ENCODE measurements around the gene ATP6V1E1. TPM values are rescaled to one million over a fixed set of nuclear protein-coding genes. Genes with fewer than 3 reads are reported as not detected.

Gene ATP6V1E1
- total RNA-seq, 1 experiment from 2014 or later, result 89.2 TPM

GRCh38 chr22:17542452-17542851 lies 86.1 kb downstream of the ATP6V1E1 start:
- Histone ChIP-seq H2BK120ac (ENCODE audit: low read depth, low read length, poor library complexity, severe bottlenecking) (no peak overlapping the region), H4K8ac (replicated peaks; ENCODE audit: insufficient read length, low read depth, low read length) (no peak overlapping the region), H3K79me2 (ENCODE audit: insufficient read depth, low read length) (no peaks in the 10 kb centered on the region), H3K9ac (ENCODE audit: extremely low read depth, insufficient read length, low read length) (no peak overlapping the region), H3K18ac (ENCODE audit: insufficient read length, low read depth, low read length) (no peak overlapping the region), H2BK12ac (ENCODE audit: insufficient read length, low read depth, low read length) (no peak overlapping the region), H4K91ac (ENCODE audit: insufficient read length, low read depth, low read length) (no peak overlapping the region), H3K23ac (ENCODE audit: insufficient read length, low read depth, low read length) (no peak overlapping the region), H4K20me1 (ENCODE audit: control insufficient read depth, insufficient read depth, insufficient read length) (no peaks in the 10 kb centered on the region), H3K27ac (ENCODE audit: insufficient read length, low read depth, low read length) (no peak overlapping the region), H3K79me1 (ENCODE audit: insufficient read depth, low read depth, low read length, poor library complexity, severe bottlenecking) (no peaks in the 10 kb centered on the region), H2AK5ac (ENCODE audit: insufficient read length, low read length) (no peak overlapping the region), H4K5ac (ENCODE audit: insufficient read length, low read depth, low read length) (no peak overlapping the region), H2BK20ac (ENCODE audit: low read depth, low read length, poor library complexity, severe bottlenecking) (no peak overlapping the region), H3K23me2 (ENCODE audit: insufficient read length, low read depth, low read length, poor library complexity, severe bottlenecking) (no peaks in the 10 kb centered on the region), H3T11ph (ENCODE audit: low read length) (no peak overlapping the region), H2BK15ac (ENCODE audit: low read depth, low read length) (no peak overlapping the region), H2BK5ac (ENCODE audit: insufficient read length, low read length) (no peak overlapping the region), H3K56ac (ENCODE audit: insufficient read length, low read depth, low read length) (no peak overlapping the region), H3K4ac (ENCODE audit: low read depth, low read length) (no peak overlapping the region), H3K4me2 (ENCODE audit: insufficient read depth, insufficient read length, low read length) (no peak overlapping the region), H3K9me3 (ENCODE audit: control insufficient read depth, low read depth, low read length) (no peaks in the 10 kb centered on the region), H3K4me1 (ENCODE audit: insufficient read depth, low read length) (no peaks in the 10 kb centered on the region), H3K27me3 (ENCODE audit: insufficient read depth, low read length) (no peaks in the 10 kb centered on the region), H3K14ac (ENCODE audit: insufficient read depth, low read length) (no peak overlapping the region; the same call in 1 of the 2 replicates), H2AFZ (ENCODE audit: low read length) (no peak overlapping the region)
- no peak for TF ChIP-seq CTCF (conservative IDR thresholded peaks at IDR 0.05)
- Mint-ChIP-seq H3K9me3 (no peaks in the 10 kb centered on the region), H3K36me3 (ENCODE audit: insufficient read depth in 1 of 3, low read depth in 3 of 3) (peaks cover 53 to 87% (median 67%) of the 10 kb centered on the region in 3 experiments; a peak in 6 of 7 replicates), H3K27me3 (ENCODE audit: low read depth) (no peaks in the 10 kb centered on the region; the same call in 1 of the 2 replicates), H3K4me3 (no peak overlapping the region), H3K4me1 (no peaks in the 10 kb centered on the region), H3K27ac (peak overlapping the region in 2 of 3 experiments; percentile 28 to 84; a peak in 3 of 7 replicates)
- no peak for DNase-seq
- no CpG with 5 or more reads among the region's 14 CpGs for WGBS (ENCODE audit: extremely low coverage, insufficient read length, low lambda C conversion rate)

Other genes with a start within 250 kb of the ATP6V1E1 start
- gene SLC25A18, start 65.3 kb downstream of the ATP6V1E1 start, total RNA-seq (2021), result 2.3 and 3.0 TPM in 2 replicates
- gene BCL2L13, start 10.0 kb upstream of the ATP6V1E1 start, total RNA-seq (2021), result 26.0 and 29.2 TPM in 2 replicates
- gene BID, start 145.7 kb upstream of the ATP6V1E1 start, total RNA-seq (2021), result 23.2 and 25.5 TPM in 2 replicates